Measurements from ENCODE around the gene RSU1.
"Not testable (repeated sequence)": the region's sequence is repeated elsewhere in the genome, so short reads cannot be mapped to it uniquely, and the experiment has no call there.

The RSU1 gene

GRCh38 chr10:16779384-16779915 lies 37.8 kb downstream of the RSU1 start:
- DNase-seq = no peak

- DNase-seq = no peak
Observed at GRCh38 chr10:16777473-16778370, 39.5 kb downstream of the RSU1 start.

GRCh38 chr10:16776896-16777295 lies 40.3 kb downstream of the RSU1 start:
- DNase-seq = no peak

GRCh38 chr10:16773334-16773733 lies 43.9 kb downstream of the RSU1 start:
- DNase-seq = no peak

GRCh38 chr10:16770670-16771069 lies 46.6 kb downstream of the RSU1 start:
- DNase-seq = no peak

GRCh38 chr10:16770141-16770540 lies 47.1 kb downstream of the RSU1 start:
- no peak for DNase-seq

GRCh38 chr10:16769331-16769730 lies 47.9 kb downstream of the RSU1 start:
- no peak for DNase-seq

- no peak for DNase-seq
Observed at GRCh38 chr10:16768702-16769101, 48.5 kb downstream of the RSU1 start.

- no peak for DNase-seq
Observed at GRCh38 chr10:16765509-16766375, 51.5 kb downstream of the RSU1 start.

GRCh38 chr10:16761300-16761699 lies 55.9 kb downstream of the RSU1 start:
- DNase-seq = no peak

- DNase-seq = no peak
Observed at GRCh38 chr10:16756561-16757221, 60.5 kb downstream of the RSU1 start.

- DNase-seq = no peak
Observed at GRCh38 chr10:16754765-16755164, 62.5 kb downstream of the RSU1 start.

GRCh38 chr10:16752849-16753248 lies 64.4 kb downstream of the RSU1 start:
- DNase-seq = not testable (repeated sequence)

GRCh38 chr10:16752099-16752498 lies 65.1 kb downstream of the RSU1 start:
- no peak for DNase-seq

- DNase-seq = no peak
Observed at GRCh38 chr10:16751244-16751643, 66.0 kb downstream of the RSU1 start.

- no peak for DNase-seq
Observed at GRCh38 chr10:16750461-16750860, 66.8 kb downstream of the RSU1 start.

- no peak for DNase-seq
Observed at GRCh38 chr10:16748749-16749148, 68.5 kb downstream of the RSU1 start.

GRCh38 chr10:16746856-16747255 lies 70.4 kb downstream of the RSU1 start:
- no peak for DNase-seq

- DNase-seq = no peak
Observed at GRCh38 chr10:16745061-16745460, 72.2 kb downstream of the RSU1 start.

GRCh38 chr10:16742165-16742960 lies 74.9 kb downstream of the RSU1 start:
- DNase-seq = no peak

GRCh38 chr10:16741540-16741939 lies 75.7 kb downstream of the RSU1 start:
- DNase-seq = no peak

- DNase-seq = no peak
Observed at GRCh38 chr10:16737420-16737819, 79.8 kb downstream of the RSU1 start.

All from left hindlimb (tissue), 1 donor.